ENCODE measurements around the gene RPL27A.
"Not testable (repeated sequence)": the region's sequence is repeated elsewhere in the genome, so short reads cannot be mapped to it uniquely, and the experiment has no call there.

Gene RPL27A

GRCh38 chr11:8682303-8683114 is at the start of gene RPL27A, which contains the start of gene TRIM66:
RPL27A (plus strand) TSS chr11:8682792; CDS start chr11:8682814, 22 bp downstream.
TRIM66 (minus strand) TSS chr11:8682665; CDS start chr11:8672274, 10,391 bp downstream.
- DNase-seq: peak; percentile 81 to 89

DNA sequence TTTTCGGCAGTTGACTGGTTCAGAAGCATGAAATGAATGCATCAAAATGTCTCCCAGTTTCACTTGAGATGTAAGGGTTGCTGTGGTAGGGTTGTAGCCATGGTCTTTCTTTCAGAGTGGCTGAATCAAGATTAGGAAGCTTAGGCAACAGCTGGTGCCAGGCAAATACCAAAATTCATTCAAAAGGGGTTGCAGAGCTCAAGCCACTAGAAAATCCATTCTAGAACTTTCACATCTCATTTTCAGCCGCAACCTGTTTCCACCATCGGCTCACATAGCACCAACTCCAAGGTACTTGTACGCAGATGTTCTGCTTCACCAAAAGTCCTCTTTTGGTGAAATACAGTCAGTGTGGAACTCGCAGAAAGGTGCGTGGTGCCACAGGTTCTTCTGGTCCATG is 48.1 kb upstream of the RPL27A start:
- DNase-seq: no peak

DNA sequence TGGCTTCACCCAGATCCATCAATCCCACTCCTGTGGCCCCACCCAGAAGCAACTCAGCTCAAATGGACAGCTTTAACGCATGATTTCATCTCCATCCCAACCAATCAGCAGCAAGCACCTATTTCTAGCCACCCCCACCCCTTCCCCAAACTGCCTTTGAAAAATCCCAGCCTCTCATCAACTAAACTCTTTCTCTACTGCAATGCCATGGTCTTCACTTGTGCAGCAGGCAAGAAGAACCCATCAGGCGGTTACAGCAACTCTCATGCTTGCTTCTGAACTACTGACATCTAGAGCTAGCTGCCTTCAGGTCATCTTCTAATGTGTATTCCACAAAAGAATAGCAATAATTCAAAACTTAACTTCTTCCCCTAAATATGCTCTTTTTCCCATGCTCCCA is 46.5 kb upstream of the RPL27A start:
- DNase-seq: no peak

DNA sequence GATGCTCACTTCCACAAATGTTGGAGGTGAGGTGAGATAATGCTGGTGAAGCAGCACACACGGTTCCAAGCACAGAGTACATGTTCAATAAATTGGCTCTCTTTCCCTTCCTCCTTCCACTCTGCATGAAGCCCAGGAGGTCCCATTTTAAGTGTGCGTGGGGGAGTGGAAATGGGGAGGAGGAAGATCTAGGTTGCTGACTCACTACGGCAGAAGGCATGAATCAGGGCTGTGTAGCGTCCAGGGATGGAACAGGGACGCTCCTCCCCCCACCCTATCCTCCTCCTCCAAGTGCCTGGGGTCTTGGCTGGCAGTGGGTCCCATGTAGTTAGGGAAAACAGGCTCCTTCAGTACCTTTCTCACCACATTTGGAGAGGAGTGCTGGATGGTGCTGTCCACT is 44.3 kb upstream of the RPL27A start:
- DNase-seq: no peak

GRCh38 chr11:8639655-8640054 is 42.9 kb upstream of the RPL27A start:
- DNase-seq: no peak

DNA sequence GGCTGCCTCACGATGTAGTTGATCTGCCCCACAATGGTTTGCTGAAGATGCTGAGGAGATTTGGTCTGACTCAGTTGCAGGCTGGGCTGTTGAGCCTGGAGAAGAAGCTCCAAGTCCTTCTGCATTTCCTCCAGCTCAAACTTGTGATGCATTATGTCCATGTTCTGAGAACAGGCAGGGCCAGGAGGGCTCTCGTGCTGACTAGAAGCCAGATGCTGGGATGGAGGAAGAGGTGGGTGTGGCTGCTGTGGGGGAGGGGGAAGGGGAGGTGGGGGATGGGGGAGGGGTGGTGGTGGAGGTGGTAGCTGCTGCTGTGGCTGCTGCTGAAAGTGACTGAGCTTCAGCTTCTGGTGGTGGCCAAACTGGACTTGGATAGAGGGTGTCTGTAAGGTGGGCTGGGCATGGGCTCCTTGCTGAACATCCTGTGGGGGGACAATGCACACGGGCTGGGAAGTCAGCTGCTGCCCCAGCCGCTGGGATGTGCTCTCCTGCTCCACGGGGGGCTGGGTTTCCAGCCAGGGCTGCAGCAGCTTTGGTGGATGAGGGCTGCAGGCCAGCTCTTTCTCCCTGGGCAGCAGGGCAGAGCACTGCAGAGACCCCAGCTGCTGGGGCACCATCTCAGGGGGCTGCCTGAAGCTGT is 42.2 kb upstream of the RPL27A start:
- no peak for DNase-seq

DNA sequence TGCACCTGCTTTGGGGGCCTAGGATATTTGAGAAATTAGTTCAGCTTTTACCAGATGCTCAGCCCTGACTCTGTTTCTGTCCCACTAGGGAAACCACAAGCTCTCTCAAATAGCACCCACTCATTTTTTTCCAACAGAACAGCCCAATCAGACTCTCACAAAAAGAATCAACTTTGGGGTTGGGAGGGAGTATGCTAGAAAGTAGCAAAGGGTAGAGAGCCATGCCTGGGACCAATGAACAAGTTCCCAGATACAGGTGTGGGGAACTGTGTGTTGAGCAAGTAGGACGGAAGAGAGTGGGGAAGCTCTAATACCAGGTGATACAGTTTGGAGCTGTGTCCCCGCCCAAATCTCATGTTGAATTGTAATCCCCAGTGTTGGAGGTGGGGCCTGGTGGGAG is 41.3 kb upstream of the RPL27A start:
- DNase-seq: no peak

GRCh38 chr11:8642196-8642841 is 40.3 kb upstream of the RPL27A start:
- no peak for DNase-seq

DNA sequence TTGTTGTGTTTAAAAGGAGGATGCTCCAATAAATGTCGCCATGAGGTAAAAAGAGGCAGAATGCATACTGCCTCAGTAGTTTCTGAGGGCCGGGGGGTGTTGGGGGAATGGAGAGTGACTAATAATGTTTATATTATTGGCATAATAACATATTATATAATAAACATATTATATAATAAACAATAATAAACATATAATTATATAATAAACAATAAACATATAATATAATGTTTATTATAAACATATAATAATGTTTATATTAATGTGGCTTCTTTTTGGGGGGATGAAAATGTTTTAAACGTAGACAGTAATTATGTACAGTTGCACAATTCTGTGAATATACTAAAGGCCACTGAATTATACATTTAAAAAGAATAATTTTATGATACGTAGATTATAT is 35.7 kb upstream of the RPL27A start:
- no peak for DNase-seq

- DNase-seq: no peak
Measured at GRCh38 chr11:8649361-8649760, 33.2 kb upstream of the RPL27A start.

GRCh38 chr11:8650401-8650990 is 32.1 kb upstream of the RPL27A start:
- DNase-seq: no peak

- no peak for DNase-seq
Measured at GRCh38 chr11:8652140-8652539, 30.5 kb upstream of the RPL27A start.

GRCh38 chr11:8654503-8654902 is 28.1 kb upstream of the RPL27A start:
- no peak for DNase-seq

DNA sequence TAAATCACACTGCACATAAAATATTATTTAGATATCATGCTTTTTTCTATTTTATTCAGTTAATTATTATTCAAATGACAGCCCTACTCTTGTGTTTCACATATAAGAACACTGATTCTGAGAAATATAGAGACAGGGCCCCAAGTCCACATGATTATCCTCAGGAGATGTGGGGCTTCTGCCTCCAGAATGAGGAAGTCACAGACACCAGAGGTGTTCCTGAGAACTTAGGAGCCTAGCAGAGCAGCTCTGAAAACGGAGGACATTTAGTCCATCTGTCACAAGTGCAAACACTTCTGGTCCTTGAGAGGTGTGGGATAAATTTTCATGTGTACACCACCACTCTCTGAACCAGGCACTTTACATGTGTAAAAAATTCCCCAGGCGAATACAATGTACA is 26.3 kb upstream of the RPL27A start:
- DNase-seq: no peak

GRCh38 chr11:8658321-8659057 is 24.1 kb upstream of the RPL27A start:
- DNase-seq: no peak

GRCh38 chr11:8661001-8661795 is 21.4 kb upstream of the RPL27A start:
- DNase-seq: no peak

- no peak for DNase-seq
Measured at GRCh38 chr11:8665222-8665621, 17.4 kb upstream of the RPL27A start.

DNA sequence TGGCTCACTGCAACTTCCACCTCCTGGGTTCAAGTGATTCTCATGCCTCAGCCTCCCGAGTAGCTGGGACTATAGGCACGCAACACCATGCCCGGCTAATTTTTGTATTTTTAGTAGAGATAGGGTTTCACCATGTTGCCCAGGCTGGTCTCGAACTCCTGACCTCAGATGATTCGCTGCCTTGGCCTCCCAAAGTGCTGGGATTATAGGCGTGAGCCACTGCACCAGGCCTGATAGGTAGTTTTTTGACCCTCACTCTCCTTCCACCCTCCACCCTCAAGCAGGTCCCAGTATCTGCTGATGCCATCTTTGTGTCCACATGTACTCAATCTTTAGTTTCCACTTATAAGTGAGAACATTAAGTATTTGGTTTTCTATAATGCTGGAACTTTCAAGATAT is 12.5 kb upstream of the RPL27A start:
- not testable (repeated sequence) for DNase-seq

- DNase-seq: no peak
Measured at GRCh38 chr11:8671193-8671612, 11.4 kb upstream of the RPL27A start.

GRCh38 chr11:8671651-8672062 is 10.9 kb upstream of the RPL27A start:
- no peak for DNase-seq

- no peak for DNase-seq
Measured at GRCh38 chr11:8672346-8672745, 10.2 kb upstream of the RPL27A start.

DNA sequence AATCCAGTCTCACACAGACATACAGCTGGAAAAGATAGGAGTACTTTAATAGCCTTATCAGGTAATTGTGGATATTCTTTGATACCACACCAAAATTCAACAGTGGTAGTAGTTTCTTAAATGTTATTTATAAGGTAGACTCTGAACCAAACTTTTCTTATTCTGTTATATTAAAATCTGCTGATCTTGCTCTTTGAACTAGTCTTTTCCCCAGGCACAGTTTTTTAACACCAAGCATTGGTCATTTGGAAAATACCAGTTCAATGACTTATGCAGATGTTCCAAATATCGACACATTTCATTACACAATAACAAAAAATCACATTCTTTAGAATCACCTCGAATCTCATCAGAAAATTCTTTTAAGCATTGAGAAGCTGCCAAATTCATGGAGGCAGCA is 7.7 kb upstream of the RPL27A start:
- no peak for DNase-seq

Measured in AML-193 (cell line).